Adrenal gland (tissue), 12 donors: ENCODE results near the gene C9orf78. TPM values are rescaled to one million over a fixed set of nuclear protein-coding genes. Genes with fewer than 3 reads are reported as not detected.

Experiments used
- DNase-seq, 7 donors: peaks; one replicate each; pipeline ENCODE4 v3.0.0-alpha.2; 2019 to 2020
- H3K27ac ChIP-seq, 5 donors: fragments of 200-600 bp; sonication (generic) in 4 of 5; 1 replicate in 3 of 5; 2 replicates in 2 of 5; pipeline versions ENCODE4 v1.5.1 to v1.8.0; 2016 to 2020; ENCODE audit warnings: mild to moderate bottlenecking in 1 of 5
- H3K27me3 ChIP-seq: fragments of 200-600 bp; 2 replicates; pipeline ENCODE4 v1.8.0; 2021
- H3K36me3 ChIP-seq, 2 donors: fragments of 200-600 bp; replicated peaks in 1 of 2; 1 replicate in 1 of 2; 2 replicates in 1 of 2; pipeline versions ENCODE4 v1.5.1 to v1.8.0; 2018 to 2022
- H3K4me1 ChIP-seq, 2 donors: fragments of 200-600 bp; replicated peaks in 1 of 2; 1 replicate in 1 of 2; 2 replicates in 1 of 2; pipeline versions ENCODE4 v1.5.1 to v1.8.0; 2018 to 2021
- H3K4me3 ChIP-seq, 4 donors: fragments of 200-600 bp; sonication (generic) in 3 of 4; one replicate each; pipeline ENCODE4 v1.5.1; 2016 to 2018
- H3K9me3 ChIP-seq, 3 donors: fragments of 200-600 bp; sonication (generic) in 1 of 3; replicated peaks in 1 of 3; 1 replicate in 2 of 3; 2 replicates in 1 of 3; pipeline versions ENCODE4 v1.5.1 to v1.8.0; 2016 to 2021
- CTCF ChIP-seq, 6 experiments: fragments of 450-650 bp in 4 of 6; fragments of 200-600 bp in 2 of 6; sonication (generic) in 1 of 6; IDR thresholded peaks; 1 replicate in 5 of 6; 2 replicates in 1 of 6; pipeline versions ENCODE4 v1.5.1 to v1.8.0; 2016 to 2021; ENCODE audit warnings: antibody characterized with exemption in 6 of 6, mild to moderate bottlenecking in 2 of 6, moderate library complexity in 1 of 6
- POLR2A ChIP-seq, 2 donors: fragments of 450-650 bp; IDR thresholded peaks; one replicate each; pipeline ENCODE4 v1.6.1; 2017; ENCODE audit warnings: antibody characterized with exemption in 2 of 2, mild to moderate bottlenecking in 2 of 2, moderate library complexity in 1 of 2
- WGBS, 4 donors: extraction: QIAGEN DNeasy Blood & Tissue Kit in 2 of 4; methylation state at CpG; one replicate each; pipeline versions ENCODE4 v1.1.5 to v1.1.7; 2013 to 2017; 5-methylcytosine and 5-hydroxymethylcytosine counted together
- intact Hi-C, 2 donors: fragments of 100-400 bp; cut with DNase I; formaldehyde crosslinking; loops; one replicate each; pipeline versions ENCODE4 v1.14.1 to v1.15.0; 2022 to 2023
- polyA plus RNA-seq, 3 donors: library from polyadenylated mRNA; stranded (reverse); fragments of 200-250 nt in 2 of 3; fragments of 350-450 nt in 1 of 3; fragmentation: Illumina TruSeq in 1 of 3; extraction: RNeasy Lipid Tissue Mini Kit (QIAGEN cat#74804) in 1 of 3; gene quantifications; one replicate each; pipeline ENCODE4 v1.2.3, GENCODE V29; 2013 to 2014
- total RNA-seq, 9 donors: library from RNA; depleted of rRNA in 4 of 9; stranded (reverse); fragments of >200 nt in 4 of 9; fragments of 120-200 nt in 1 of 9; fragmentation: NEBNext Ultra II Directional in 1 of 9; extraction: Animal tissue kit (Norgen Biotek cat#: 25700) in 1 of 9; gene quantifications; one replicate each; pipeline versions ENCODE4 v1.1.0 to v1.2.4, GENCODE V29; 2013 to 2023
- donor health status: healthy with polysubstance abuse.
- donor health status: Bipolar disorder and iron deficiency.
- donor health status: DM: yes; HTN: yes; CAD: no.
- donor health status: DM: no; HTN: no; CAD: no.
- donor health status: DM: no; HTN: no; CAD: no.
- donor health status: DM: yes; HTN: yes; CAD: no.

Gene C9orf78
- total and polyA plus RNA-seq, 12 donors: 35.6 to 116 (median 43.2) TPM

GRCh38 chr9:129879103-129879699 lies 44.1 kb upstream of the C9orf78 start:
- TF ChIP-seq CTCF (IDR thresholded peaks at IDR 0.05) (no peak), POLR2A (IDR thresholded peaks at IDR 0.05) (no peak)
- Histone ChIP-seq H3K36me3 (peaks cover 0 to 30% of the 10 kb centered on the region in 2 donors), H3K27ac (no peak overlapping the region), H3K4me1 (peaks cover 0 to 5% of the 10 kb centered on the region in 2 donors), H3K27me3 (no peaks in the 10 kb centered on the region), H3K9me3 (no peaks in the 10 kb centered on the region), H3K4me3 (no peak overlapping the region)
- 80 to 90% (median 89%) methylated on average over 7 to 17 of the region's 17 CpGs; no CpG with 5 or more reads in 1 of the 4 donors for WGBS, 4 donors
- intact Hi-C loops: no loop called here
- no peak for DNase-seq

DNA sequence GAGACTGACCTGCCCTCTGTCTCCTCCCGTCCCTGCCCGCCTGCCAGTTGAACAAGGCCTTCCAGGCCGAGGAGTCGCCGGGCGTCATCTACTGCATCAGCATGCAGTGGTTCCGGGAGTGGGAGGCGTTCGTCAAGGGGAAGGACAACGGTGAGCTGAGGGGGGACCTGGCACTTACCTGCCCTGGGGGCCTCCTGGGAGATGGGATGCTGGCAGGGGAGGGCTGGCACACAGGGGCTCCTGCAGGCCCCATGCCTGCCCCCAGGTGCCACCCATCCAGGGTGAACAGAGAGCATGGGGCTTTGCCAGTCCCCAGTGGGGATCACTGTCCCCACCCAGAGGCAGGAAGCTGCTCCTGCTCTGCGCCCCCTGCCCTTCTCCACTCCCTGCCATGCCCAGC lies 43.2 kb upstream of the C9orf78 start:
- H3K4me1 ChIP-seq: no peaks in the 10 kb centered on the region
- H3K9me3 ChIP-seq: no peaks in the 10 kb centered on the region
- peaks cover 0 to 38% of the 10 kb centered on the region in 2 donors for H3K36me3 ChIP-seq
- DNase-seq: no peak
- H3K4me3 ChIP-seq: no peak overlapping the region
- H3K27me3 ChIP-seq: no peaks in the 10 kb centered on the region
- H3K27ac ChIP-seq: no peak overlapping the region
- intact Hi-C loops: no loop called here
- TF ChIP-seq CTCF (IDR thresholded peaks at IDR 0.05): no peak
- no peak for TF ChIP-seq POLR2A (IDR thresholded peaks at IDR 0.05)
- 88 to 91% (median 89%) methylated on average over 10 to 11 of the region's 11 CpGs for WGBS, 4 donors

GRCh38 chr9:129876815-129877214 lies 41.7 kb upstream of the C9orf78 start:
- TF ChIP-seq POLR2A (IDR thresholded peaks at IDR 0.05) (no peak), CTCF (IDR thresholded peaks at IDR 0.05) (no peak)
- Histone ChIP-seq H3K27ac (no peak overlapping the region), H3K4me1 (no peaks in the 10 kb centered on the region), H3K4me3 (no peak overlapping the region), H3K27me3 (no peaks in the 10 kb centered on the region), H3K9me3 (no peaks in the 10 kb centered on the region), H3K36me3 (peaks cover 0 to 38% of the 10 kb centered on the region in 2 donors)
- intact Hi-C loops: no loop called here
- no peak for DNase-seq
- WGBS, 4 donors: 90 to 100% (median 92%) methylated on average over 3 to 7 of the region's 7 CpGs

DNA sequence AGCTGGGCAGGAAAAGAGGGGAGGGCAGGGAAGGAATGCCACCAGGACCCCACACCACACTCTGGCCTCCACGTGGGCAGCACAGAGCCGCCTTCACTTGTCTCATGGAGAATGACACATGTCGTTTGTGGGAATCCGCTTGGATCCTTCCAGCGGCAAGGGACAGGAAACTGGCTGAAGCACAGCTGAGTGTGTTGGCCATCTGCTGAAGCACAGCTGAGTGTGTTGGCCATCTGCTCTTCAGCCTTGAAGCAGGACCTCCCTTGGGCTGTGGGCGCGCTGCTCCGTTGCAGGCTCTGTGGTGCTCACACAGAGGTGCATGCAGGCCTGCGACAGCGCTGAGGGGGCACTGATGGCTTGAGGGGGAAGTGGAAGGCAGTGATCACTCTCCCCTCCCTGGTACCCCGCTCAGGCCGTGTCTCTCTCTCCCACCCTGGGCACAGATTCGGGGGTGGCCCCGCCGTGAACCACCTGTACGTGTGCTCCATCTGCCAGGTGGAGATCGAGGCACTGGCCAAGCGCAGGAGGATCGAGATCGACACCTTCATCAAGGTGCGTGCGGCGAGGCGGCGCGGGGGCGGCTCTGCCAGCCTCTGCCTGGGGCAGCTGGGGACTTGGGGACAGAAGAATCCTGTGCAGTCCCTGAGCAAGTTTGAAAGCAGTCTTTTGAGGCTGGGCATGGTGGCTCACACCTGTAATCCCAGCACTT lies 40.8 kb upstream of the C9orf78 start:
- intact Hi-C loops: no loop called here
- TF ChIP-seq POLR2A (IDR thresholded peaks at IDR 0.05) (no peak), CTCF (IDR thresholded peaks at IDR 0.05) (no peak)
- WGBS, 4 donors: 94 to 99% (median 95%) methylated on average over 15 to 27 of the region's 27 CpGs

More for the DNA sequence above, 40.8 kb upstream of the C9orf78 start:
- H3K4me3 ChIP-seq: no peak overlapping the region
- H3K9me3 ChIP-seq: no peaks in the 10 kb centered on the region
- H3K36me3 ChIP-seq: peaks cover 0 to 38% of the 10 kb centered on the region in 2 donors
- H3K27me3 ChIP-seq: no peaks in the 10 kb centered on the region
- DNase-seq: no peak
- H3K27ac ChIP-seq: no peak overlapping the region
- no peaks in the 10 kb centered on the region for H3K4me1 ChIP-seq
